ENCODE measurements around the gene DAB2IP.
A peak's percentile ranks its signal among the peaks of the same experiment; 100 is the strongest.

The DAB2IP gene

DNA sequence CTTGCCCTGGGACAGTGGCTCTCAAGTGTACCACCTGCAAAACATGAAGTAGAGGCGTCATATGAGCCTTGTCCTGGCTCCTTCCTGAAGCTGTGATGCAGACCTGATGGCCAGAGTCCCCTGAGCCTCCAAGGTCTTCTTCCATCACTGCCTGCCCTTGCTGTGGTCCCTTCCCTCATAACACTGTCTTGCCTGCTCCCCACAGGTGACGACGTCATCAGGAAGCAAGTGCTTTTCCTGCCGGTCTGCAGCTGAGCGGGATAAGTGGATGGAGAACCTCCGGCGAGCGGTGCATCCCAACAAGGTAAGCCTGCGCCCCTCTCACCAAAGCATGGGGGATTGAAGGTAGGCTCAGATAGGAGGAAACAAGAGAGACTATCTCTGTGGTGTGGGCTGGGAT, 107.3 kb downstream of the DAB2IP start:
- no peak overlapping the region for H3K4me3 ChIP-seq
- DNase-seq (ENCODE audit: low spot score) = no peak
- no peak overlapping the region for H3K27ac ChIP-seq
- no peak for TF ChIP-seq CTCF (IDR thresholded peaks at IDR 0.05)

GRCh38 chr9:121759996-121760395, 108.6 kb downstream of the DAB2IP start:
- DNase-seq (ENCODE audit: low spot score) = no peak
- no peak overlapping the region for H3K4me3 ChIP-seq
- TF ChIP-seq CTCF (IDR thresholded peaks at IDR 0.05) = no peak
- no peak overlapping the region for H3K27ac ChIP-seq

DNA sequence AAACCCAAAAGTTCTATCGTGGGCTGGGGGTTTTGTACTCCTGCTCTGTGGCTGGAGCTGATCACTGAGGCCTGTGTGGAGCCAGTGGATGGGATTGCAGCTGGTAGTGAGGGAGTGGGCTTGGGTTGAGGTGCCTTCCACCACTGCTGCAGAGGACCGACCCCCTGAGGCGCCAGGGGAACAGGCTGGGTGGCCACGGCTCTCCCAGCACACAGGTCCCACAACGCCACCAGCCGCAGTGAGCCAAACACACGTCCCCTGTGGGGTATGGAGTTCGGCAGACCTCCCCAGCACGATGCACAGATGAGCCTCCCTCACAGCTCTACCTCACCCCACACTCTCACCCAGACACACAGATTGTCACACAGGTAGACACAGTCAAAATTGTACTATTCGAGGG, 109.1 kb downstream of the DAB2IP start:
- DNase-seq (ENCODE audit: low spot score) = no peak
- Histone ChIP-seq H3K4me3 (no peak overlapping the region), H3K27ac (no peak overlapping the region)
- TF ChIP-seq CTCF (IDR thresholded peaks at IDR 0.05) = no peak

DNA sequence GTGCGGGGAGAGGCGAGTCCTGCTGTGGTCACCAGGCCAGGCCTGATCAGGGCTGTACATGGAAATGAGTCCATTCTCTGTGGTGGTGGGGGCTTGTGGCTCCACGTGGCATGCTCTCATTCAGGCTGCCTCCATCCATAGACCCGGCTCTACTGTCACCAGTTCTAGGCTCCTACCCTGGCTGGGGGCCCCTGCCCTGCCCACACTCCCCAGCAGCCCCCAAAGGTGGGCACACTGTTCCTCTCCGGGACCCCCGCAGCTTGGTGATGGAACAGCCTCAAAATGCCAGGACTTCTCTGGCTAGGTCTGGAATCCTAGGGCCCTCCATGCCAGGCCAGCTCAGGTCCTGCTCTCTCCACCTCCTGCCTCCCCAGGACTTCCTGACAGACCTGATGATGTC, 111.7 kb downstream of the DAB2IP start:
- Histone ChIP-seq H3K27ac (peak overlapping the region in 1 of 2 donors; percentile 34), H3K4me3 (no peak overlapping the region)
- no peak for DNase-seq (ENCODE audit: low spot score)
- no peak for TF ChIP-seq CTCF (IDR thresholded peaks at IDR 0.05)

GRCh38 chr9:121763561-121764370, 112.3 kb downstream of the DAB2IP start:
- no peak for TF ChIP-seq CTCF (IDR thresholded peaks at IDR 0.05)
- H3K27ac ChIP-seq = peak overlapping the region; percentile 48 to 86
- no peak for DNase-seq (ENCODE audit: low spot score)
- H3K4me3 ChIP-seq = no peak overlapping the region

- Histone ChIP-seq H3K4me3 (no peak overlapping the region), H3K27ac (peak overlapping the region; percentile 48 to 86)
- DNase-seq (ENCODE audit: low spot score) = no peak
- TF ChIP-seq CTCF (IDR thresholded peaks at IDR 0.05) = no peak
Measured at GRCh38 chr9:121764371-121764730, 112.9 kb downstream of the DAB2IP start.

All from coronary artery (tissue), 2 donors.